Transverse colon (tissue), 4 donors: ENCODE results near the gene PLEKHG4B. TPM values are rescaled to one million over a fixed set of nuclear protein-coding genes. Genes with fewer than 3 reads are reported as not detected.

ENCODE experiments used
- DNase-seq: peaks from one replicate; pipeline ENCODE4 v3.0.0-alpha.2; 2019
- H3K27ac ChIP-seq, 4 donors: fragments of 200-600 bp; sonication (generic); 2 replicates each; pipeline ENCODE4 v1.5.1; 2016 to 2018; ENCODE audit warnings: inconsistent platforms in 4 of 4
- H3K27me3 ChIP-seq: fragments of 200-600 bp; sonication (generic); 2 replicates; pipeline ENCODE4 v1.5.1; 2017; ENCODE audit warnings: inconsistent platforms
- H3K36me3 ChIP-seq, 4 donors: fragments of 200-600 bp; sonication (generic); 2 replicates each; pipeline ENCODE4 v1.5.1; 2017 to 2019; ENCODE audit warnings: inconsistent platforms in 4 of 4
- H3K4me1 ChIP-seq, 4 donors: fragments of 200-600 bp; sonication (generic); 2 replicates each; pipeline ENCODE4 v1.5.1; 2017 to 2020; ENCODE audit warnings: inconsistent platforms in 4 of 4
- H3K4me3 ChIP-seq, 4 donors: fragments of 200-600 bp; sonication (generic); 1 replicate in 1 of 4; 2 replicates in 3 of 4; pipeline versions ENCODE4 v1.5.1 to v1.6.1; 2017 to 2019; ENCODE audit warnings: inconsistent platforms in 4 of 4
- H3K9me3 ChIP-seq, 2 donors: fragments of 200-600 bp; sonication (generic); 2 replicates each; pipeline ENCODE4 v1.5.1; 2017 to 2019; ENCODE audit warnings: inconsistent platforms in 2 of 2
- EP300 ChIP-seq: sonication (generic); formaldehyde crosslinking; IDR thresholded peaks from one replicate; pipeline ENCODE4 v1.6.1; 2017; ENCODE audit warnings: antibody characterized with exemption, low read depth
- POLR2A ChIP-seq: fragments of 450-650 bp; IDR thresholded peaks from one replicate; pipeline ENCODE4 v1.6.1; 2016; ENCODE audit warnings: antibody characterized with exemption, mild to moderate bottlenecking, moderate library complexity
- POLR2AphosphoS5 ChIP-seq, 3 donors: sonication (generic); formaldehyde crosslinking; IDR thresholded peaks; one replicate each; pipeline ENCODE4 v1.6.1; 2016; ENCODE audit warnings: antibody characterized with exemption in 3 of 3
- WGBS, 2 donors: methylation state at CpG; one replicate each; pipeline ENCODE4 v1.1.5; 2018; ENCODE audit warnings: low coverage in 1 of 2; 5-methylcytosine and 5-hydroxymethylcytosine counted together
- in situ Hi-C, 4 donors: fragments of 200-750 bp; cut with MboI; loops; one replicate each; pipeline versions ENCODE4 v1.15.0 to v1.15.1; 2017; ENCODE audit warnings: low sequenced_read_pairs in 3 of 4, low pct_ligation_motif_present in 1 of 4, low pct_unique_long_range_greater_than_20kb in 1 of 4
- intact Hi-C: fragments of 100-400 bp; cut with DNase I; formaldehyde crosslinking; loops from one replicate; pipeline ENCODE4 v1.15.1; 2023; ENCODE audit warnings: low total_unique reads
- total RNA-seq, 4 donors: library from RNA; depleted of rRNA; stranded (reverse); fragments of >200 nt; gene quantifications; one replicate each; pipeline ENCODE4 v1.1.0, GENCODE V29; 2016
- TF ChIP-seq, protein P1 (sequence below), 5 experiments: fragments of 200-600 bp in 3 of 5; fragments of 450-650 bp in 2 of 5; sonication (generic) in 3 of 5; IDR thresholded peaks; 1 replicate in 2 of 5; 2 replicates in 3 of 5; pipeline ENCODE4 v1.5.1; 2016 to 2017; ENCODE audit warnings: antibody characterized with exemption in 5 of 5, inconsistent platforms in 3 of 5, mild to moderate bottlenecking in 2 of 5, moderate library complexity in 1 of 5

The PLEKHG4B gene
- total RNA-seq, 4 donors from 2014 or later, result under 0.01 to 0.40 (median under 0.01) TPM; not detected in 1

DNA sequence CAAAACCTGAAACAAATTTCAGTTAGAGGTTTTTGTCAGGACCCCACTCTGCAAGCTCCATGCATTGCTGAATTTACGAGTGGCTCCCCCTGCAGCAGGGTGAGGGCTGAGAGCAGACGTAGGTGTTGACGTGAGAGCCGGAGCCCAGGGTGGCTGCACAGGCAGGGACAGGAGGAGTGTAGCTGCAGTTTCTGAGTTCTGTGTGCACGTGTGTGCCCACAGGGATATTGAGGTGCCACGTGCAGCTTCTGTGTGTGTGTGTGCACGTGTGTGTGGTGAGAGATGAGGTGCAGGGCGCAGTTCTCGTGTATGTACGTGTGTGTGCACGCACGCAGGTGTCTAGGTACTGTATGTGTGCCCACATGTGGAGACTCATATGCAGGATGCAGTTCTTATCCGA is 14.6 kb downstream of the PLEKHG4B start:
- 81% methylated on average over 13 of the region's 13 CpGs; no CpG with 5 or more reads in 1 of the 2 donors for WGBS, 2 donors
- H3K9me3 ChIP-seq, result no peaks in the 10 kb centered on the region
- no peaks in the 10 kb centered on the region for H3K4me1 ChIP-seq
- H3K36me3 ChIP-seq, result no peaks in the 10 kb centered on the region
- H3K27ac ChIP-seq, result no peak overlapping the region
- in situ Hi-C loops, result no loop called here
- DNase-seq, result no peak
- H3K27me3 ChIP-seq, result peaks cover 5% of the 10 kb centered on the region
- TF ChIP-seq, protein P1, sequence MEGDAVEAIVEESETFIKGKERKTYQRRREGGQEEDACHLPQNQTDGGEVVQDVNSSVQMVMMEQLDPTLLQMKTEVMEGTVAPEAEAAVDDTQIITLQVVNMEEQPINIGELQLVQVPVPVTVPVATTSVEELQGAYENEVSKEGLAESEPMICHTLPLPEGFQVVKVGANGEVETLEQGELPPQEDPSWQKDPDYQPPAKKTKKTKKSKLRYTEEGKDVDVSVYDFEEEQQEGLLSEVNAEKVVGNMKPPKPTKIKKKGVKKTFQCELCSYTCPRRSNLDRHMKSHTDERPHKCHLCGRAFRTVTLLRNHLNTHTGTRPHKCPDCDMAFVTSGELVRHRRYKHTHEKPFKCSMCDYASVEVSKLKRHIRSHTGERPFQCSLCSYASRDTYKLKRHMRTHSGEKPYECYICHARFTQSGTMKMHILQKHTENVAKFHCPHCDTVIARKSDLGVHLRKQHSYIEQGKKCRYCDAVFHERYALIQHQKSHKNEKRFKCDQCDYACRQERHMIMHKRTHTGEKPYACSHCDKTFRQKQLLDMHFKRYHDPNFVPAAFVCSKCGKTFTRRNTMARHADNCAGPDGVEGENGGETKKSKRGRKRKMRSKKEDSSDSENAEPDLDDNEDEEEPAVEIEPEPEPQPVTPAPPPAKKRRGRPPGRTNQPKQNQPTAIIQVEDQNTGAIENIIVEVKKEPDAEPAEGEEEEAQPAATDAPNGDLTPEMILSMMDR (IDR thresholded peaks at IDR 0.05), result no peak
- TF ChIP-seq POLR2A (no peak), POLR2AphosphoS5 (IDR thresholded peaks at IDR 0.05) (no peak), EP300 (no peak)
- no peak overlapping the region for H3K4me3 ChIP-seq
- intact Hi-C loops, result no loop called here

DNA sequence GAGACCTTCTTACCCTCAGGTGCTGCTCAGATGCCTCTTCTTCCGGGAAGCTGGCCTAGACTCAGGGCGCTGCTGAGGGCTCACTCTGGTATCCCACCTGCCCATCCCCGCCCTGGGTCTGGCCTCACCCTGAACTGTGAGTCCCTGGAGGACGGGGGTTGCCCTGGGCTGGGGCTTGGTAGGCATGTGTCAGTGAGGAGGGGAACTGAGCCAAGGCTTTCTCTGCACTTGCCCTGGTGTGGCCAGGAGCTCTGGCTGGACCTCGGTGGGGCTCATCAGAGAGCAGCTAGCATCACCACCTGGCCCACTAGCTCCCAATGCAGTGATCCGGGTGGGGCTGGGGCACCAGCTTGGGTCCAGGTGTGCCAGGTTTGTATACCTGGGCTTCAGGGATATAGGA is 15.6 kb downstream of the PLEKHG4B start:
- in situ Hi-C loops, result no loop called here
- no peaks in the 10 kb centered on the region for H3K9me3 ChIP-seq

GRCh38 chr5:109826-110225 is 17.9 kb downstream of the PLEKHG4B start:
- Histone ChIP-seq H3K36me3 (no peaks in the 10 kb centered on the region), H3K27ac (no peak overlapping the region), H3K27me3 (peaks cover 7% of the 10 kb centered on the region), H3K4me3 (no peak overlapping the region), H3K9me3 (no peaks in the 10 kb centered on the region), H3K4me1 (no peaks in the 10 kb centered on the region)
- TF ChIP-seq POLR2AphosphoS5 (IDR thresholded peaks at IDR 0.05) (no peak), EP300 (no peak)
- TF ChIP-seq, protein P1 (IDR thresholded peaks at IDR 0.05), result no peak
- WGBS, 2 donors, result 90% methylated on average over 14 of the region's 14 CpGs; no CpG with 5 or more reads in 1 of the 2 donors
- in situ Hi-C loops, result no loop called here
- intact Hi-C loops, result no loop called here
- no peak for DNase-seq

More for the DNA sequence above, 15.6 kb downstream of the PLEKHG4B start:
- H3K36me3 ChIP-seq, result no peaks in the 10 kb centered on the region
- WGBS, 2 donors, result 81% methylated on average over 3 of the region's 6 CpGs; no CpG with 5 or more reads in 1 of the 2 donors
- intact Hi-C loops, result no loop called here
- H3K27ac ChIP-seq, result no peak overlapping the region
- TF ChIP-seq POLR2A (no peak), POLR2AphosphoS5 (IDR thresholded peaks at IDR 0.05) (no peak), EP300 (no peak)
- TF ChIP-seq, protein P1 (IDR thresholded peaks at IDR 0.05), result no peak
- no peak overlapping the region for H3K4me3 ChIP-seq
- DNase-seq, result no peak
- no peaks in the 10 kb centered on the region for H3K4me1 ChIP-seq
- peaks cover 5% of the 10 kb centered on the region for H3K27me3 ChIP-seq

GRCh38 chr5:110270-110888 is 18.4 kb downstream of the PLEKHG4B start:
- H3K9me3 ChIP-seq, result no peaks in the 10 kb centered on the region
- no peak overlapping the region for H3K27ac ChIP-seq
- H3K4me3 ChIP-seq, result no peak overlapping the region
- no peaks in the 10 kb centered on the region for H3K36me3 ChIP-seq
- 89 to 96% methylated on average over 5 to 26 of the region's 26 CpGs for WGBS, 2 donors
- H3K4me1 ChIP-seq, result no peaks in the 10 kb centered on the region
- TF ChIP-seq, protein P1 (IDR thresholded peaks at IDR 0.05), result no peak
- TF ChIP-seq POLR2AphosphoS5 (IDR thresholded peaks at IDR 0.05) (no peak), EP300 (no peak), POLR2A (no peak)
- H3K27me3 ChIP-seq, result peaks cover 9% of the 10 kb centered on the region
- in situ Hi-C loops, result no loop called here
- intact Hi-C loops, result no loop called here
- no peak for DNase-seq
